Activated CD8-positive, alpha-beta memory T cell treated with anti-CD3 and anti-CD28 coated beads for 36 hours (primary cell): ENCODE measurements around the gene RHCE. TPM values are rescaled to one million over a fixed set of nuclear protein-coding genes. Genes with fewer than 3 reads are reported as not detected.
"Not testable (repeated sequence)": the region's sequence is repeated elsewhere in the genome, so short reads cannot be mapped to it uniquely, and the experiment has no call there.

Source experiments
- CTCF ChIA-PET: fragments of 350-600 bp; sonication (Branson Sonifier 250); formaldehyde crosslinking; loops from one replicate; lab custom pipeline; 2021; ENCODE audit warnings: antibody characterized with exemption; lab: Charles Lee
- POLR2A ChIA-PET: fragments of 350-600 bp; sonication (Branson Sonifier 250); formaldehyde crosslinking; loops from one replicate; lab custom pipeline; 2021; ENCODE audit warnings: antibody characterized with exemption; lab: Charles Lee
- total RNA-seq, 2 experiments: library from RNA; stranded (reverse); gene quantifications; one replicate each; pipeline ENCODE4 v1.2.3, GENCODE V29; 2021

Gene RHCE
- total RNA-seq, result under 1 TPM; 0.23 to 0.29 TPM

- POLR2A ChIA-PET, CTCF ChIA-PET: not testable (repeated sequence)
Observed at GRCh38 chr1:25420715-25421114, at the start of gene RHCE. Gene RHCE, minus strand, starts transcription at chr1:25420825. Its CDS starts 39 bp downstream, at chr1:25420786.

- ChIA-PET POLR2A (interaction anchor here (1.3 kb wide), 1 partner anchor 39 kb away, joined by 4 read pairs; the partner anchor contains the start of gene MACO1), CTCF (interaction anchor here (0.6 to 0.7 kb wide), 3 partner anchors 244 to 645 kb away, joined by 3 to 4 read pairs (median 3); no protein-coding TSS in a partner anchor)
Observed at GRCh38 chr1:25469177-25469576, 48.6 kb upstream of the RHCE start.

- ChIA-PET POLR2A (interaction anchor here (0.7 kb wide), 1 partner anchor 38 kb away, joined by 8 read pairs; no protein-coding TSS in a partner anchor), CTCF (interaction anchor here (0.6 to 1.3 kb wide), 2 partner anchors 11 to 31 kb away, joined by 3 to 4 read pairs; no protein-coding TSS in a partner anchor)
Observed at GRCh38 chr1:25468033-25468432, 47.4 kb upstream of the RHCE start.

- ChIA-PET POLR2A (interaction anchor here (0.7 kb wide), 1 partner anchor 37 kb away, joined by 8 read pairs; no protein-coding TSS in a partner anchor), CTCF (interaction anchor here (0.6 to 1.3 kb wide), 2 partner anchors 12 to 30 kb away, joined by 3 to 4 read pairs; no protein-coding TSS in a partner anchor)
Observed at GRCh38 chr1:25467616-25468015, 47.0 kb upstream of the RHCE start.

GRCh38 chr1:25467193-25467592 lies 46.6 kb upstream of the RHCE start:
- POLR2A ChIA-PET, result no interaction called here
- CTCF ChIA-PET, result no interaction called here

GRCh38 chr1:25462732-25463131 lies 42.1 kb upstream of the RHCE start:
- CTCF ChIA-PET, result interaction anchor here (0.6 kb wide), 1 partner anchor 22 kb away, joined by 3 read pairs; no protein-coding TSS in a partner anchor
- POLR2A ChIA-PET, result no interaction called here

GRCh38 chr1:25461849-25462248 lies 41.2 kb upstream of the RHCE start:
- ChIA-PET CTCF (no interaction called here), POLR2A (no interaction called here)

- CTCF ChIA-PET, result not testable (repeated sequence)
- POLR2A ChIA-PET, result interaction anchor here (0.6 kb wide), 1 partner anchor 165 kb away, joined by 4 read pairs; no protein-coding TSS in a partner anchor
Observed at GRCh38 chr1:25460816-25461215, 40.2 kb upstream of the RHCE start.

- CTCF ChIA-PET, result no interaction called here
- POLR2A ChIA-PET, result no interaction called here
Observed at GRCh38 chr1:25460020-25460419, 39.4 kb upstream of the RHCE start.

- POLR2A ChIA-PET, result no interaction called here
- CTCF ChIA-PET, result no interaction called here
Observed at GRCh38 chr1:25458541-25459298, 38.1 kb upstream of the RHCE start.

- ChIA-PET CTCF (no interaction called here), POLR2A (no interaction called here)
Observed at GRCh38 chr1:25456502-25456901, 35.9 kb upstream of the RHCE start.

- POLR2A ChIA-PET, result no interaction called here
- CTCF ChIA-PET, result no interaction called here
Observed at GRCh38 chr1:25451908-25452307, 31.3 kb upstream of the RHCE start.

- CTCF ChIA-PET, result no interaction called here
- POLR2A ChIA-PET, result no interaction called here
Observed at GRCh38 chr1:25450891-25451290, 30.3 kb upstream of the RHCE start.

GRCh38 chr1:25447547-25447946 lies 26.9 kb upstream of the RHCE start:
- POLR2A ChIA-PET, result no interaction called here

GRCh38 chr1:25445993-25446538 lies 25.4 kb upstream of the RHCE start:
- POLR2A ChIA-PET, result no interaction called here
- CTCF ChIA-PET, result no interaction called here

More at GRCh38 chr1:25447547-25447946, 26.9 kb upstream of the RHCE start:
- CTCF ChIA-PET, result no interaction called here

GRCh38 chr1:25444604-25445003 lies 24.0 kb upstream of the RHCE start:
- POLR2A ChIA-PET, CTCF ChIA-PET: not testable (repeated sequence)

- POLR2A ChIA-PET, result interaction anchor here (0.6 kb wide), 1 partner anchor 316 kb away, joined by 6 read pairs; no protein-coding TSS in a partner anchor
Observed at GRCh38 chr1:25443030-25443699, 22.5 kb upstream of the RHCE start.

GRCh38 chr1:25442178-25442577 lies 21.6 kb upstream of the RHCE start:
- CTCF ChIA-PET, result interaction anchor here (1.5 kb wide), 1 partner anchor 187 kb away, joined by 3 read pairs; no protein-coding TSS in a partner anchor
- POLR2A ChIA-PET, result no interaction called here

More at GRCh38 chr1:25443030-25443699, 22.5 kb upstream of the RHCE start:
- CTCF ChIA-PET, result no interaction called here

- CTCF ChIA-PET, result interaction anchor here (0.7 kb wide), 2 partner anchors 26 to 126 kb away, joined by 3 read pairs; no protein-coding TSS in a partner anchor
- POLR2A ChIA-PET, result interaction anchor here (0.7 kb wide), 1 partner anchor 291 kb away, joined by 4 read pairs; no protein-coding TSS in a partner anchor
Observed at GRCh38 chr1:25439287-25439686, 18.7 kb upstream of the RHCE start.
